WERI-Rb-1 (cell line): ENCODE data around the gene ARIH2.
A peak's percentile ranks its signal among the peaks of the same experiment; 100 is the strongest.

Experiments used
- DNase-seq: peaks from one replicate; pipeline ENCODE4 v3.0.0-alpha.2; 2020
- H3K27ac ChIP-seq: fragments of 250-450 bp; sonication (Bioruptor Pico); 2 replicates; pipeline ENCODE4 v1.5.1; 2020; ENCODE audit warnings: mild to moderate bottlenecking, moderate library complexity
- H3K27me3 ChIP-seq: fragments of 250-450 bp; sonication (Bioruptor Pico); 2 replicates; pipeline ENCODE4 v1.5.1; 2021; ENCODE audit warnings: mild to moderate bottlenecking, low read depth, moderate library complexity; ENCODE audit not compliant: insufficient read depth, severe bottlenecking
- H3K36me3 ChIP-seq: fragments of 250-450 bp; sonication (Bioruptor Pico); 2 replicates; pipeline ENCODE4 v1.5.1; 2020; ENCODE audit warnings: mild to moderate bottlenecking, moderate library complexity
- H3K4me3 ChIP-seq: 2 replicates; pipeline ENCODE4 v1.5.1; 2011; ENCODE audit warnings: low read depth, mild to moderate bottlenecking, control low read depth, low read length
- H3K9me3 ChIP-seq: fragments of 250-450 bp; sonication (Bioruptor Pico); 2 replicates; pipeline ENCODE4 v1.5.1; 2021; ENCODE audit warnings: mild to moderate bottlenecking, moderate library complexity; ENCODE audit not compliant: severe bottlenecking
- CTCF ChIP-seq: IDR thresholded peaks from 2 replicates; pipeline ENCODE4 v1.5.1; 2011; ENCODE audit warnings: low read depth, mild to moderate bottlenecking, control low read depth, inconsistent platforms, low read length

The ARIH2 gene

GRCh38 chr3:48952510-48953118, 34.0 kb downstream of the ARIH2 start:
- TF ChIP-seq CTCF, result peak; percentile 72
- no peaks in the 10 kb centered on the region for H3K27me3 ChIP-seq
- H3K4me3 ChIP-seq, result no peak overlapping the region
- H3K36me3 ChIP-seq, result peaks cover 26% of the 10 kb centered on the region
- H3K9me3 ChIP-seq, result no peaks in the 10 kb centered on the region
- peak; percentile 61 for DNase-seq
- no peak overlapping the region for H3K27ac ChIP-seq

GRCh38 chr3:48957006-48957705, 38.5 kb downstream of the ARIH2 start:
- no peak overlapping the region for H3K4me3 ChIP-seq
- no peaks in the 10 kb centered on the region for H3K9me3 ChIP-seq
- no peak overlapping the region for H3K27ac ChIP-seq
- no peak for DNase-seq
- H3K27me3 ChIP-seq, result no peaks in the 10 kb centered on the region
- peaks cover 53% of the 10 kb centered on the region for H3K36me3 ChIP-seq
- no peak for TF ChIP-seq CTCF

- no peak for DNase-seq
- Histone ChIP-seq H3K9me3 (no peaks in the 10 kb centered on the region), H3K4me3 (no peak overlapping the region), H3K27me3 (no peaks in the 10 kb centered on the region), H3K27ac (no peak overlapping the region), H3K36me3 (peaks cover 49% of the 10 kb centered on the region)
- no peak for TF ChIP-seq CTCF
These were observed 42.3 kb downstream of the ARIH2 start for GRCh38 chr3:48960841-48961413.

- H3K9me3 ChIP-seq, result no peaks in the 10 kb centered on the region
- peaks cover 59% of the 10 kb centered on the region for H3K36me3 ChIP-seq
- H3K27me3 ChIP-seq, result no peaks in the 10 kb centered on the region
- H3K27ac ChIP-seq, result no peak overlapping the region
- no peak overlapping the region for H3K4me3 ChIP-seq
- no peak for DNase-seq
- no peak for TF ChIP-seq CTCF
These were observed 43.7 kb downstream of the ARIH2 start for GRCh38 chr3:48962340-48962739.

- no peaks in the 10 kb centered on the region for H3K9me3 ChIP-seq
- no peaks in the 10 kb centered on the region for H3K27me3 ChIP-seq
- no peak for TF ChIP-seq CTCF
- DNase-seq, result no peak
- H3K4me3 ChIP-seq, result no peak overlapping the region
- H3K27ac ChIP-seq, result no peak overlapping the region
- peaks cover 56% of the 10 kb centered on the region for H3K36me3 ChIP-seq
These were observed 44.3 kb downstream of the ARIH2 start for GRCh38 chr3:48962939-48963338.

- DNase-seq, result no peak
- no peak for TF ChIP-seq CTCF
- Histone ChIP-seq H3K4me3 (no peak overlapping the region), H3K27me3 (no peaks in the 10 kb centered on the region), H3K36me3 (peaks cover 54% of the 10 kb centered on the region), H3K27ac (no peak overlapping the region), H3K9me3 (no peaks in the 10 kb centered on the region)
These were observed 44.9 kb downstream of the ARIH2 start for GRCh38 chr3:48963591-48963990.
